H1 (cell line): ENCODE data around the gene CHRNA4. TPM values are rescaled to one million over a fixed set of nuclear protein-coding genes. Genes with fewer than 3 reads are reported as not detected.
A peak's percentile ranks its signal among the peaks of the same experiment; 100 is the strongest.

Experiments used
- CTCF ChIA-PET: fragments of 300-600 bp; sonication (Branson Sonifier 250); formaldehyde crosslinking; loops from one replicate; lab custom pipeline; 2021; ENCODE audit not compliant: partially characterized antibody; lab: Charles Lee
- POLR2A ChIA-PET: fragments of 300-600 bp; sonication (Branson Sonifier 250); formaldehyde crosslinking; loops from one replicate; lab custom pipeline; 2021; ENCODE audit warnings: inconsistent platforms; ENCODE audit not compliant: partially characterized antibody; lab: Charles Lee
- DNase-seq, 2 experiments: peaks; one replicate each; pipeline versions ENCODE4 v3.0.0 to v3.0.0-alpha.2; 2010 to 2022; ENCODE audit warnings: low spot score in 2 of 2, low read depth in 1 of 2, mixed read lengths in 1 of 2
- FAIRE-seq: peaks from 2 replicates; lab custom pipeline; 2011; peaks lifted over from hg19 to GRCh38; lab: Jason Lieb, UNC
- H2AFZ ChIP-seq: 2 replicates; pipeline ENCODE4 v1.8.1; 2012; ENCODE audit warnings: low read length, inconsistent platforms
- H2AK5ac ChIP-seq: 2 replicates; pipeline ENCODE4 v1.6.1; 2013; ENCODE audit warnings: low read depth, low read length
- H2BK120ac ChIP-seq: replicated peaks from 2 replicates; pipeline ENCODE3; 2013; ENCODE audit warnings: low read depth, low read length, inconsistent platforms
- H2BK12ac ChIP-seq: 2 replicates; pipeline ENCODE4 v1.6.1; 2013; ENCODE audit warnings: low read depth, low read length
- H2BK15ac ChIP-seq: 2 replicates; pipeline ENCODE4 v1.6.1; 2013; ENCODE audit warnings: low read length
- H2BK20ac ChIP-seq: 2 replicates; pipeline ENCODE4 v1.6.1; 2013; ENCODE audit warnings: low read length
- H2BK5ac ChIP-seq: 2 replicates; pipeline ENCODE4 v1.6.1; 2013; ENCODE audit warnings: low read depth, low read length
- H3K14ac ChIP-seq: 2 replicates; pipeline ENCODE4 v1.6.1; 2013; ENCODE audit warnings: inconsistent platforms; ENCODE audit not compliant: insufficient read length
- H3K18ac ChIP-seq: 2 replicates; pipeline ENCODE4 v1.6.1; 2013; ENCODE audit warnings: low read length; ENCODE audit errors: extremely low read depth
- H3K23ac ChIP-seq: 2 replicates; pipeline ENCODE4 v1.6.1; 2013; ENCODE audit warnings: inconsistent platforms; ENCODE audit not compliant: insufficient read length
- H3K23me2 ChIP-seq: 2 replicates; pipeline ENCODE4 v1.6.1; 2013; ENCODE audit warnings: low read depth, low read length
- H3K27ac ChIP-seq: 2 replicates; pipeline ENCODE4 v1.6.1; 2011; ENCODE audit warnings: low read depth, low read length, inconsistent platforms
- H3K27me3 ChIP-seq, 4 experiments: replicated peaks in 1 of 4; 1 replicate in 1 of 4; 2 replicates in 3 of 4; pipeline versions ENCODE4 v1.6.1 to v1.8.1; 2011 to 2013; ENCODE audit warnings: low read length in 3 of 4, mild to moderate bottlenecking in 3 of 4, inconsistent platforms in 2 of 4, mixed read lengths in 2 of 4, moderate library complexity in 1 of 4; ENCODE audit not compliant: control insufficient read depth in 3 of 4, insufficient read depth in 3 of 4; ENCODE audit errors: extremely low read depth in 1 of 4
- H3K36me3 ChIP-seq, 4 experiments: 2 replicates each; pipeline versions ENCODE4 v1.6.1 to v1.8.1; 2011 to 2013; ENCODE audit warnings: mild to moderate bottlenecking in 4 of 4, low read length in 3 of 4, moderate library complexity in 2 of 4, control low read depth in 1 of 4, inconsistent platforms in 1 of 4; ENCODE audit not compliant: insufficient read depth in 4 of 4, control insufficient read depth in 2 of 4
- H3K4ac ChIP-seq: replicated peaks from 2 replicates; pipeline ENCODE3; 2013; ENCODE audit warnings: low read length, low read depth, mixed read lengths, inconsistent platforms; ENCODE audit not compliant: insufficient read length
- H3K4me1 ChIP-seq, 4 experiments: replicated peaks in 1 of 4; 1 replicate in 1 of 4; 2 replicates in 3 of 4; pipeline versions ENCODE4 v1.6.1 to v1.8.1; 2011 to 2013; ENCODE audit warnings: low read length in 3 of 4, inconsistent platforms in 2 of 4, mixed read lengths in 1 of 4; ENCODE audit not compliant: insufficient read depth in 4 of 4, control insufficient read depth in 3 of 4
- H3K4me2 ChIP-seq, 2 experiments: 2 replicates each; pipeline versions ENCODE4 v1.6.1 to v1.8.1; 2011 to 2013; ENCODE audit warnings: low read depth in 2 of 2, low read length in 2 of 2, control low read depth in 1 of 2, inconsistent platforms in 1 of 2, mild to moderate bottlenecking in 1 of 2; ENCODE audit not compliant: insufficient read depth in 1 of 2
- H3K4me3 ChIP-seq, 4 experiments: fragments of 200-600, 300-600 bp in 1 of 4; sonication (generic), shearing (Covaris generic), sonication (Bioruptor Twin) in 1 of 4; 2 replicates each; pipeline versions ENCODE4 v1.5.1 to v1.8.1; 2011 to 2016; ENCODE audit warnings: low read length in 4 of 4, low read depth in 3 of 4, control low read depth in 2 of 4, inconsistent platforms in 2 of 4, mild to moderate bottlenecking in 2 of 4, mixed read lengths in 1 of 4, moderate library complexity in 1 of 4; ENCODE audit not compliant: insufficient read depth in 2 of 4; ENCODE audit errors: extremely low read depth in 1 of 4
- H3K56ac ChIP-seq: replicated peaks from 2 replicates; pipeline ENCODE3; 2013; ENCODE audit warnings: low read depth, mild to moderate bottlenecking, mixed read lengths, low read length, inconsistent platforms; ENCODE audit not compliant: insufficient read length
- H3K79me1 ChIP-seq: 2 replicates; pipeline ENCODE4 v1.6.1; 2013; ENCODE audit warnings: low read depth, low read length, control low read depth
- H3K79me2 ChIP-seq, 2 experiments: 2 replicates each; pipeline versions ENCODE4 v1.6.1 to v1.8.1; 2012 to 2013; ENCODE audit warnings: low read length in 2 of 2, mild to moderate bottlenecking in 2 of 2, inconsistent platforms in 1 of 2; ENCODE audit not compliant: insufficient read depth in 2 of 2, control insufficient read depth in 1 of 2
- H3K9ac ChIP-seq, 4 experiments: replicated peaks in 1 of 4; 1 replicate in 1 of 4; 2 replicates in 3 of 4; pipeline versions ENCODE4 v1.6.1 to v1.8.1; 2011 to 2013; ENCODE audit warnings: low read depth in 3 of 4, low read length in 3 of 4, control low read depth in 2 of 4, mild to moderate bottlenecking in 2 of 4, moderate library complexity in 2 of 4, inconsistent platforms in 1 of 4; ENCODE audit errors: extremely low read depth in 1 of 4
- H3K9me3 ChIP-seq, 2 experiments: 2 replicates each; pipeline versions ENCODE4 v1.6.1 to v1.8.1; 2012 to 2013; ENCODE audit warnings: mild to moderate bottlenecking in 2 of 2, moderate library complexity in 2 of 2, control low read depth in 1 of 2, inconsistent platforms in 1 of 2, low read depth in 1 of 2, low read length in 1 of 2, mixed read lengths in 1 of 2; ENCODE audit not compliant: insufficient read depth in 2 of 2
- H4K20me1 ChIP-seq, 2 experiments: replicated peaks in 1 of 2; 2 replicates each; pipeline versions ENCODE3 to v1.8.1; 2011 to 2013; ENCODE audit warnings: inconsistent platforms in 2 of 2, low read length in 2 of 2, mild to moderate bottlenecking in 1 of 2; ENCODE audit not compliant: insufficient read depth in 2 of 2, control insufficient read depth in 1 of 2
- H4K5ac ChIP-seq: 2 replicates; pipeline ENCODE4 v1.6.1; 2013; ENCODE audit warnings: low read length, low read depth, mixed read lengths, inconsistent platforms; ENCODE audit not compliant: insufficient read length
- H4K8ac ChIP-seq: 2 replicates; pipeline ENCODE4 v1.8.0; 2013; ENCODE audit warnings: mild to moderate bottlenecking, moderate library complexity, low read length, inconsistent platforms; ENCODE audit not compliant: insufficient read depth; ENCODE audit errors: extremely low read depth
- H4K91ac ChIP-seq: replicated peaks from 2 replicates; pipeline ENCODE3; 2013; ENCODE audit warnings: low read length, mixed read lengths, inconsistent platforms; ENCODE audit not compliant: insufficient read length
- KDM4A ChIP-seq: IDR thresholded peaks from one replicate; pipeline ENCODE4 v1.7.1; 2012; ENCODE audit warnings: low read depth, mild to moderate bottlenecking, moderate library complexity, low read length, inconsistent platforms; ENCODE audit not compliant: severe bottlenecking
- RNF2 ChIP-seq: fragments of 200-900, 300-1000 bp; sonication (generic); IDR thresholded peaks from 2 replicates; pipeline ENCODE4 v1.7.1; 2016; ENCODE audit warnings: borderline replicate concordance, low read depth, mild to moderate bottlenecking, antibody characterized with exemption, low read length; ENCODE audit not compliant: poor library complexity, severe bottlenecking; ENCODE audit errors: missing control alignments
- WGBS, 2 experiments: shearing (Covaris generic) in 1 of 2; methylation state at CpG; one replicate each; pipeline versions ENCODE4 v1.1.6 to v1.1.7; 2013 to 2015; ENCODE audit warnings: low lambda C conversion rate in 2 of 2, mixed read lengths in 2 of 2, inconsistent platforms in 1 of 2, low coverage in 1 of 2, missing lambda C conversion rate in 1 of 2; ENCODE audit not compliant: insufficient replicate concordance in 2 of 2, insufficient coverage in 1 of 2, insufficient read length in 1 of 2; ENCODE audit errors: extremely low coverage in 1 of 2, missing lambda C conversion rate in 1 of 2; 5-methylcytosine and 5-hydroxymethylcytosine counted together
- polyA plus RNA-seq, 7 experiments: library from polyadenylated mRNA; depleted of rRNA in 3 of 7; stranded (reverse) in 5 of 7; unstranded in 2 of 7; fragments of >200 nt in 5 of 7; fragments of 200-250 nt in 2 of 7; gene quantifications; 1 replicate in 5 of 7; 2 replicates in 1 of 7; 4 replicates in 1 of 7; pipeline versions ENCODE4 v1.2.1 to v1.2.3, GENCODE V29; 2011 to 2013; ENCODE audit warnings: missing spikeins in 2 of 7, mixed read lengths in 2 of 7
- total RNA-seq: library from RNA; stranded (reverse); fragmentation: NEBNext Ultra II Directional; extraction: Animal tissue kit (Norgen Biotek cat#: 25700); gene quantifications from 2 replicates; pipeline ENCODE4 v1.2.1, GENCODE V29; 2021

The CHRNA4 gene
- total and polyA plus RNA-seq, 2 of the 8 experiments (the other 6 are each of a cell fraction or from before 2014, with no cell fraction given) = 4.3 to 5.7 TPM

DNA sequence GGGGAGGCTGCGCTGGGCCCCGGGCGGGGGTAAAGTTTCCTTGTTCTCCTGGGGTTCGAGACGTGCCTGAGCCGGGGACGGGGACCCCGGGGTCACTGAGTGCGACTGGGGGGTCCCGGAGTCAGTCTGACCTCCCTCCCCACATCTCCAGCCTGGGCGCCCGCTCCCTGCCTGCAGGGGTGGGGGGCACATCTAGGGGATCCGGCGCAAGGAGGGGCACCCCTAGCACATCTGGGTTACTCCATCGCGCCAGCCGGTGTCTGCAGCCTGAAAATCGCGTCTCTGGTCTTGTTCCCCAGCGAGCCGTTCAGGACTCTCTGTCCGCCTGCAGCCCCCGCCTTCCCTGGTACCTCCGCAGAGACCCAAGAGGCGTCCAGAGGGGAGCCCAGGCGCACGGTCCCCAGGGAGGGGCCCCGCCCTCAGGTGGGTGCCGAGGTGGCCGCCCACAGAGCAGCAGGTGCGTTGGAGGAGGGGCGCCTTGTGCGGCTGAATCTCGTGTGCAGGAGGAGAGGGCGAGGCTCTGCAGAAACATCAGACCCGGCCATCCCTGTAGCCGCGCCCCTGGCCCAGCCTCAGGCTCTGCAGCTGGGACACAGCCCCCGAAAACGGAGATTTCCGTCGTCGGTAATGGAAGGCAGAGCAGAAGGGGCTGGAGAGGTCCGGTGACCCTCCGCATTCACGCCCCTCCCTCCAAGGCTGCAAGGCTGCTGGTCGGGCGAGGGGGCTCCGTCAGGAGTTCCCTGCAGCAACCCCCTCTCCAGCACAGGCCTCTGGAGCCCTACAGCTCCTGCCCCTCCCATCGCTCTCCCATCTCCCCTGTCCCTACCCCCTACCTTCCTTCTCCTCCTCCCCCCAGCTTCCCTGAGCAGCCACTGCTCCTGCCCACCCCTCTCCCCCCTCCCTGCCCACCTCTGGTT is 628 bp upstream of the CHRNA4 start:
- peak overlapping the region; percentile 84; the same call in 1 of the 2 replicates for H2BK12ac ChIP-seq
- peak overlapping the region; percentile 97; the same call in 1 of the 2 replicates for H2BK20ac ChIP-seq
- CTCF ChIA-PET = interaction anchor here (0.6 to 8.1 kb wide), 15 partner anchors 9 to 179 kb away, joined by 3 to 85 read pairs (median 3); partner anchors contain the start of gene COL20A1
- peaks cover 0 to 21% (median 15%) of the 10 kb centered on the region in 4 experiments; a peak in 6 of 7 replicates for H3K4me1 ChIP-seq
- FAIRE-seq (no peak), DNase-seq (peak in 1 of 2 experiments; percentile 74)
- peak overlapping the region; percentile 83 for H3K18ac ChIP-seq
- H3K27ac ChIP-seq = no peak overlapping the region
- H3K36me3 ChIP-seq = no peaks in the 10 kb centered on the region
- H3K27me3 ChIP-seq = peaks cover 0 to 29% (median 18%) of the 10 kb centered on the region in 4 experiments; a peak in 6 of 7 replicates
- H4K5ac ChIP-seq = no peak overlapping the region
- H3K56ac ChIP-seq = peak overlapping the region; percentile 12
- H4K20me1 ChIP-seq = peaks cover 0 to 4% of the 10 kb centered on the region in 2 experiments
- H3K23me2 ChIP-seq = peaks cover 10% of the 10 kb centered on the region; the same call in 1 of the 2 replicates
- no peak overlapping the region for H2AK5ac ChIP-seq
- 0 out of 2 replicates have a peak overlapping the region, but pooled peaks have one; percentile 5 for H2AFZ ChIP-seq
- no peak overlapping the region for H3K14ac ChIP-seq
- peak overlapping the region; percentile 32 to 64 (median 50) for H3K4me3 ChIP-seq
- H3K79me1 ChIP-seq = no peaks in the 10 kb centered on the region
- H4K91ac ChIP-seq = peak overlapping the region; percentile 85
- WGBS, 2 experiments = 7% methylated on average over 35 of the region's 50 CpGs; no CpG with 5 or more reads in 1 of the 2 experiments
- H2BK5ac ChIP-seq = peak overlapping the region; percentile 44; the same call in 1 of the 2 replicates
- H3K4me2 ChIP-seq = peak overlapping the region; percentile 79 to 81
- no peaks in the 10 kb centered on the region for H3K9me3 ChIP-seq
- POLR2A ChIA-PET = interaction anchor here (0.8 to 1.8 kb wide), 7 partner anchors 10 to 155 kb away, joined by 3 to 9 read pairs (median 3); partner anchors contain the start of gene NKAIN4
- H4K8ac ChIP-seq = peak overlapping the region; percentile 68; the same call in 1 of the 2 replicates
- no peak overlapping the region for H3K9ac ChIP-seq
- no peaks in the 10 kb centered on the region for H3K79me2 ChIP-seq
- H2BK15ac ChIP-seq = peak overlapping the region; percentile 72; the same call in 1 of the 2 replicates
- no peak overlapping the region for H2BK120ac ChIP-seq
- TF ChIP-seq RNF2 = no peak
- TF ChIP-seq KDM4A = peak; percentile 28
- peak overlapping the region; percentile 39 for H3K4ac ChIP-seq
- H3K23ac ChIP-seq = no peak overlapping the region
